NCI-H526 (cell line): Measurements from ENCODE around the gene TUB.

Experiments
- DNase-seq, 2 experiments: peaks; one replicate each; lab custom pipeline; 2025; lab: John Stamatoyannopoulos, UW

The TUB gene

DNA sequence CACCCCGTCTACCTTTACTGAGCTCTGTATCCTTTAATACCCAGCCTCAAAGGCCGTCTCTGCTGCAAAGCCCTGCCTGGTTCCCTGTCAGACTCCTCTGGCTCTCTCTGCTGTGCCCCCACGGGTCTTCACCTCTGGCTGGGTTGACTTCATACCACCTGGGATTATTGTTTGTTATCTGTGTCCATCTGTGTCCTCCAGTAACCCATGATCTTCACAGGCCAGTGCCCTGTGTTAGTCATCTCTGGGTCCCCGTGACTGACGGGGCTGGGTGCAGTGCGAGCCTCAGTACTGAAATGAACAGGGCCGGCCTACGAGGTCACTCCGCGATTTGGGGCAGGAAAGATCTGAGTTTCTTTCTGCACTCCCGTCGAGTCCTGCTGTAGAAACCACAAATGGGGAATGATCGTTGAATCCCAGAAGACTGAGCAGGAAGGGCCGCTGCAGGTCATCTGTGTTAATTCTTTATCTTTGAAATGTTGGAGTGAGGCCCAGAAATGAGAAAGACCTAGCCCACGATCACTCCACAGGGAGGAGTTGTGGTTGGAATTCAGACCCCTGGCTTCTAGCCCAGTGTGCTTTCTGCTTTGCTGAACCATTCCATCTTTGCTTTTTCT is 12.3 kb upstream of the TUB start:
- no peak for DNase-seq

DNA sequence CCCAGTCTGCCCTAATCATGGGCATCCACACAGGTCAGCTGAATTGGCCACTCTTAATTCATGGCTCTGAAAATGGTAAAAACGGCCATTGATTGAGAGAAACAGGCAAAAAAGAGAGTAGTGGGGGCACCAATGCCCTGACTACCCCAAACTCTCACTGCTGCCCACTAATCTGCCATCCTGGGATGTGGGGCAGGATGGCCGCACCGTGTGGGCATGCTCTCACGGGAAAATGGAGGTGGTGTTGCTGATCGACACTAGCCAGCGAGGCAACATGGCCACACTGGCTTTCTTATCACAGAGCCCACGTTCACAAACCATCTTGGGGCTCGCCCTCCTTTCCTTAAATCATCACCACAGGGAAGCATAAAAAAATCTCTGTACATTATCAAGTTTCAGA is 11.2 kb upstream of the TUB start:
- no peak for DNase-seq

DNA sequence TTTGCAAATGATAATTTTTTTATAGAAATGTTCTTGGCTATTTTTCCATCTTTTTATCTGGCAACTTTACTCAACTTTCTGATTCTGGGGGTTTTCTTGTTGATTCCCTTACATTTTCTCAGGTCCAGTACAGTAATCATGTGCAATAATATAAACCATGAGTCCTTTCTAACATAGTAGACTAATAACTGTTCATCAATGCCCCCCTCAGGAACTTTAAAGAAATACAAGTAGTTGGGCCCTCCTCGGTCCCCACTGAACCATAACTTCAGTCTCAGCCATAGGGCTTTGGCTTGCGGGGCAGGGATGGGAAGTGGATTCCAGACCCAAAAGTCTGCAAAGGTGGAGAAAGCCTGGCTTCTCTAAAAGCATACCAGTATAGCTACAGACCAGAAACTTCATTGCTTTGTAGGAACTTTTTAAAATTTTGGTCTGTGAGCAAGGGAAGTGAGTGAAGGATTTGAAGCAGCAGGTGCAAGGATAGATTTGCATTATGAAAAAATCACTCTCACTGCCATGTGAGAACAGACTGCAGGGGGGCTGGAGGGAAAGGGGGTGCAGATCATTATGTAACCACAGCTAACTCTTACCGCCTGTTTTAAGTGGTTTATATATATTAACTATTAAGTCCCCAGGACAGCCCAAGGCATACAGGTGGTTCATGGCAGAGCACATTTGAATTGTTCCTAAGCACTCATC is 10.4 kb upstream of the TUB start:
- peak; percentile 69 to 82 for DNase-seq

DNA sequence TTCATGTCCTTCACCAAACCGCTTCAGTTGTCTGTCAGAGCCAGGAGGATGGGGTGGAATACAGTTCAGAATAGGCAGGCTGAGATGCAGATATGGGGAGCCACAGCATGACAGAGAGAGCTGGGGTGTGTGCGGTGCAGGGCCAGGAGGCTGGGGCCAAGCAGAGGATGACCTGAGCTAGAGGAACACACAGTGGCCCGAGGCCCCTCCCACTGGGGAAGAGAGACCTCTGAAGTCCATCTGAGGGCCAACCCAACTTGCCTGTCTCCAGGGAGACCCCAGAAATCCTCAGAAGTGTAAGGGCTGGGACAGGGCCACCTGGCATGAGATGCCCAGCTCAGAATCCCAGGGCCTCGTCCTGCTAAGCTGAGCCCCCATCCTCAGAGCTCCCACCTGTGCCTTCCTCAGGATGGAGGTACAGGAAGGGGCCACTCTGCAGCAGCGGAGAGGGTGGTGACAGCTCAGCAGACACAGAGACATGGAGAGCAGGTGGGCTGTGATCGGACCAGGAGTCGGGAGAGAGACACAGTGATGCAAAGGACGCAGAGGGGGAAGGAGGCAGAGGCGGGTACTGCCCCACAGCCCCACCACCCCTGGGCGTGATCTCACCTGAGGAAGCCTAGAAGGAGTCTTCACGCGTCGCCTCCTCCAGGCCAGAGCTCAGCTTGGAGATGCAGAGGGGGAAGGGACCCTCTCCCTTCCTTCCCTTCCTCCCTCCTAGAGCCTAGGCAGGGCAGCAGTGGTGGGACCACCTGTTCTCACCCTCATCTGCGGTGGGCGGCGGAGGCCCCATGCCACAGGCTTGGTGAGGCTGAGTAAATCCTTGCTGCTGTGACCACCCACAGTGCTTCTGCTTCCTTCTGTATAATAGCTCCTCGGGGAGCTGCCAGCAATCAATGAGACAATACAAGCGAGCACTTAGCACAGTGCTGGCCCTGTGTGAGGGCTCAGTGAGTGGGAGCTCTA is 9.1 kb upstream of the TUB start:
- DNase-seq: no peak

DNA sequence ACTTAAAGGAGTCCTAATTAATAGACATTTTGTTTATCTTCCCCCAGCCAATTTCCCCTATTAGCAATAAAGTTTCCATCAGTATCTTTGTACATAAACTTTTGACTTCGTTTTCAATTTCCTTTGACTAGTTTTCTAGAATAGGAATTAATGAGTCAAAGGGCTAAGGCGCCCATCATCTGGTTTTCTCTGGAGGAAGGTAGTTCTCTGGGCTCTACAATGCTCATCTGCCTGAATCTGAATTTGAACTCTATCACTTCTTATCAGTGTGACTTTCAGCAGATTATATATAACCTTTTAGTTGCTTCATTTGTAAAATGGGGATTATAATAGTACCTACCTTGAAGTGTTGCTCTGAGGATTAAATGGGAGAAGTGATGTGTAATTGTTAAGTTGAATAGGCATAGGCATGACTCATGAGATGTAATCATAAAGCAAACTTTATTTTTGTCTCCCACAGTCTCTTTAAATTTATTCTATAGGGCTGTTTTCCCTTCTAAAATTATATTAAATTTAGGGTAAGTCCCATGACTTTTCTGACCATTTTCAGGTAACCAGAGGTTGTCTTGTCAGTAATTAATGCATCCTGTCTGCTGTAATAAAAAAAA is 5.8 kb upstream of the TUB start:
- DNase-seq: no peak

DNA sequence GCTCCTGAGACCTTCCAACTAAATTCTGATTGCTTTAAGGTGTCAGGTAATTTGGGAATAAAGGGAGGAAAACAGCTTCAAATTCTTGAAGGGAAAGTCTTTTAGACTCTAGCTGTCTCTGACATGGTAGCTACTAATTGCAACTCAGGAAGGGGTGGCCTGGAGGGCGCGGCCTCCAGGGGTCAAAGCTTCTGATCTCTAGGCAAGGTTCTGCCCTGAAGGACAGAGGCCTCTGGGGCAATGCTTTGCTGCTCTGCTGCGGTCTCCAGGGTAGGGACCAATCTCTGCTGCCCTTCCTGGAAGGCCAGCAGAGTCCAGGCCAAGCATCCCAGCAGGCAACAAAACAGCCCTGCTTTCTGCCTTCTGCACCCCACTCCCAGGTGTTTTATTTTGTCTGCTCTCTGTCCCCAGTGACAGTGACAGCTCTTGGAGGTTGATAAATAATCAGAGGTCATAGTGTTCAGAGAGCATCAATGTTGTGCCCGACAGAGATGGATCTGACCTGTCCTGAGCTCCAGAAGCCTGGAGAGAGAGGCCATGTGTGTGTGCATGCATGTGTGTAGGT is 1.8 kb upstream of the TUB start:
- DNase-seq: no peak

DNA sequence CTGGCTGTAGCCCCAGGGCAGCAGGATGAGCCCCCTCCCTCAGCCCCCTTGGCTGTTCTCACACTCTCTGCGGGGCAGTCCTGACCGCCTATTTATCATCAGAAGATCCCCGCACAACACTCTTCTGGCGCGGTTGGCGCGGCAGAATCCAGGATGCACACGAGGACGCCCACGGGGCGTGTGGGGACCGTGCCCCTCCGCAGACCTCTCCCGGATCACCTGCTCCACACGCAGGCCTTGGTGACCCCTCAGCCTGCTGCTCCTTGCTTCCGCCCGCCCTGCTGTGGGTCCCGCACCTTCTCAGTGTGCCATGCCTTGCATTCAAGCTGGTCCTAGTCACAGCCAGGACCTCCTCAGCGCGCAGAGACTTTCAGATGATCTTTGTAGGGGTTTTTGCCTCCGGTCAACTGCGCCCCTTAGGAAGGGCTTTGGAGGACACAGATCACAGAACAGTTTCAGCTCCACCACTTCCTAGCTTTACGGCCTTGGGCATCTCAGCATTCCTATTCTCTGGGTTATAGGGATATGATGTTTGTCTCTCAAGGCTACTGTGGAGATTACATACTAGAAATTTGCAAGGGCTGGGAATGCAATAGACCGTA is 841 bp upstream of the TUB start:
- no peak for DNase-seq

DNA sequence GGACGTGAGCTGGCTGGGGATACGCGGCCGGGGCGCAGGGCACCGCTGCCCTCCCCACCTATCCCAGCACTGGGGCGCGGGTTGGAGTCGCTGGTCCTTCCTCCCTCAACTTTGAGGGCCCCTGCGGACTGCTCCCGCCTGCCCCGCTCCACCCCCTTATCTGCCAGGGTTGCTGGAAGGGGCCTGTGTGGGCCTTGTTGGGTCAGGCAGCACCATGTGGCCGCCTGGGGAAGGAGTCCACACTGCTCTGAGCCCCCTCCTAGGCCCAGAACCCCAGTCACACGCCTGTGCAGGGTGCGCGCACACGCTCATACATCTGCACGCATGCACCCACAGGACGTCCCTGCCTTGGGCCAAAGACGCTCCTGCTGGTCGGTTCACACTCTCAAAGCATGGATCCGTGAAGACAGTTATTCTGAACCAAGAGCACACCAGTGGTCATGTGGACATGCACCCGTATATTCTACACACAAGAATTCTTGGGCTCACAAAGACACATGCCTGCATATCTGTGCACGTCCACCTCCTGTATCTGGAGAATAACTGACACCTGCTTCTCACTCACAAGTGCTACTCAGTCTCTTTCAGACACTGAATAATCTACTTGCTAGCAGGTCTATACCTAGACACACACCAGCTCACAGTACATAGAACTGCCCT is 710 bp downstream of the TUB start:
- peak; percentile 25 to 73 for DNase-seq

DNA sequence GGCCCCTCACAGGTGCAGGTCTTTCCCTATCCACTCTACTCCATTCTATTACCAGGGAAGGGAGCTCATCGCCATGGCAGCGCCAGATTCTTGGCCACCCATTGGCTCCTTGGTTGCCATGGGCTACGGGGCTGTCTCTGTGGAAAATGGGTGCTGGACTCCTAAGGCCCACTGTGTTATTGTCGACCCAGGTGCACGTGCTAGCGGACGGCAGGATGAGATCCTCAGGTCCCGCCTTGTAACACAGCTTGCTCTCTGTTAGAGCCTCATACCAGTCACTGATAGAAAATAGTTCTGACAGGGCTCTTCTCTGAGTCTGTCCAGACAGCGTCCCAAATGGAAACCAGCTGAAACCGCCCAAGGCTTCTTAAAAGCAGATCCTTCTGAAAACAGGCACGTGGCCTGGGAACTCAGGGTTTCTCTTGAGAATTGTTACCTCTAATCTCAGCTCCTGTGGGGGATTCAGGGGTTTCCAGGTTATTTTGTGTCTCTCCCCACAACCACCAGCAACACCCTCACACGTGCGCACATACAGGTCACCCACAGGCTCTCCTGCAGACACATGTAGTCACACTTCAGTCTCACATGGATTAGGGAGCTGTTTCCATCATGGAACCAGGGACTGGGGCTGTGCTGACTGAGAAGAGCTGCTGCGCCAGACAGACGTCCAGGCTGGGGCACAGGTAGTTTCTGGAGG is 1.5 kb downstream of the TUB start:
- DNase-seq: peak; percentile 29 to 49

DNA sequence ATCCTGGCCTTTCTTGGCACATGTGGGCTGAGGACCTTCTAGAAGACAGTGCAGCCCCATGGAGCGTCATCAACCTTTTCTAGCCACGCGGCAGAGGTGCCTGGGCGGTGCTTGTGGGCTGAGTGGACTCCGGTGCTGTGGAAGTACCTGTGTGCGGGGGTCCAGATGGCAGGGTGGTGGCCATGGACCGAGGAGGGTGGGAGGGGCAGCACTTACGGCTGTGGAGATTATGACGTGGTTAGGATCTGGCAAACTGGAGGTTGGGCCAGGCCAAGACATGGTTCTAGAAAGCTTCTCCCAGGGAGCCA is 2.0 kb downstream of the TUB start:
- DNase-seq: no peak

DNA sequence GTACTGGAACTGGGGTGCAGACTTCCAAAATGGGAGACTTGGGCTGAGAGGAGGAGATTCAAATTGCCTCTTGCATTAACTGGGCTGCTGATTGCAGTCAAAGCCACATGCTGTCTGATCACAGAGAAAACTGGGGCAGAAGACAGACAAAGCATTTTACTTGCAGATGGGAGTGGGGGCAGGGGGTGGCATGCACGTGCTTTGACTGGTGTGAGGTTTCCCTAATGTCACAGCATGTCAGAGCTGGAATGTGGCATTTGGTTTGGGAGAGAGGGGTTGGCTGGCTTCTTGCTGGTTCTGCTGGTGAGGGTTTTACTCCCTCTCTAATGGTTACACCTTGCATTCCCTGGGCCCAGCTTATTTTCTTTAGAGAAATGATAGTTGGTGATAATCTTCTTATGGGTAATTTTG is 2.9 kb downstream of the TUB start:
- peak; percentile 26 to 62 for DNase-seq

DNA sequence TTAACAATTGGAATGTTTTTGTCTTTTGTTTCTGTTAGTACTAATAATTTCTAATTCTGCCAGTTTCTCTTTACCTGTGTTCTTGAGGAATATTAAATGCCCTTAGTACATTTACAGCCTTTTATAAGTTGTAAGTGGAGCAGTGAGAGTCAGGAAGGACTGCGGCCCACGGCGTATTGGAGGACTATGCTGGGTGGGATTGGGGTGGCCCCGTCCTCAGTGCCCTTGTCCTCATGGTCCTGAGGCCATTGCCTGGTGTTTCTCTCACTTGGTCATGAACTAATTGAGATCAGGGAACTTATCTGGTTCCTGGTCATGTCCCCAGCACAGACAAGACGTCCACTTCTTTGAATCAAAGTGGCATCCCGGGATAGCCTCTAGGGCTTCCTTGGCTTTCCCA is 3.3 kb downstream of the TUB start:
- no peak for DNase-seq

DNA sequence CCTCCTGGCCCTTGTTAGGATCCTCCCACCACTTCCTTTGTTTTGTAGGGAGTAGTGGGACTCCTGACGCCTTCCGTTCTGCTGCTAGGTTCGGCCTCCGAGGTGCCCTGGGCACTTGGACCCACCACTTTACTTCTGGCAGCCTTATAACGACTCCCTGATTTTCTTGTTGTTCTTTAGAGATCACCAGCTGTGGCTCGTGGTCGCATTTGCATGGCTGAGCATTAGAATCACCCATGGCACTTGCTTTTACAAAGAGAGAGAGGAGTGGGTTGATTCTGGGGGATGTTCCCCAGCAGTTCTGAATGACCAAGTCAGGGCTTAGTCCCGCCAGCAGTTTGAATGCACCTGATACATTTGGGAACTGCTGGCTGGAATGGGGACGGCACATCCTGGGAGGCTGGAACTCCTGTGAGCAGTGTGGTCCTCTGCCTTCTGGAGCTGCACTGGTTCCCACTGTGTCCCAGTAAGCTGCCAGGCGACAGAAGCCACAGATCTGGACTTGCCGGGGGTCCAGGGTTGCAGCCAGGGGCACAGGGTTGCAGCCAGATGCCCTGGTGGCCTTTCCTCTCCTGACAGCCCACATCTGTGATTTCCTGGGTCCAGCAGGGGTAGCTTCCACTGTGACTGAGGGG is 4.1 kb downstream of the TUB start:
- peak in 1 of 2 experiments; percentile 53 for DNase-seq

DNA sequence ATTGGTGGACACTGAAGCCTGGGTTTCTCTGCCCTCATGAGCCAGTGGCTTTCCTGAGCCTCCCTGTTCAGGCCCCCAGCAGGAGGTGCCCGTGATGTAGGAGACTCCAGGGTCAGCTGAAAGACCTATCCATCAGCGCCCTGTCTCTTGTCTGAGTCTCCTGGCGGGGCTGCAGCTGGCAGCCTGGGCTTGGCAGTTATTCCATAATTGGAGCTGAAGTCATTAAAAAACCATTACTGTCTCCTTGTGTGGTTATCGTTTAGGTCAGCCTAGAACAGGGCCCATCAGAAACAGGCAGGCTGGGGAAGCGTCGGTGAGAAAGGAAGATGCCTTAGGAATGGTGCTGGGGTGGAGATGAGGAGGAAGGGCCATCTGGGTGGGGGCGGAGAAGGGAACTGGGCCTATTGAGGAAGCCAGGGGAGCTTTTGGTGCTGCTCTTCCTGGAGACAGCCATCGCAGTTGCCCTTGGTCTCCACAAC is 5.0 kb downstream of the TUB start:
- peak; percentile 31 to 69 for DNase-seq

DNA sequence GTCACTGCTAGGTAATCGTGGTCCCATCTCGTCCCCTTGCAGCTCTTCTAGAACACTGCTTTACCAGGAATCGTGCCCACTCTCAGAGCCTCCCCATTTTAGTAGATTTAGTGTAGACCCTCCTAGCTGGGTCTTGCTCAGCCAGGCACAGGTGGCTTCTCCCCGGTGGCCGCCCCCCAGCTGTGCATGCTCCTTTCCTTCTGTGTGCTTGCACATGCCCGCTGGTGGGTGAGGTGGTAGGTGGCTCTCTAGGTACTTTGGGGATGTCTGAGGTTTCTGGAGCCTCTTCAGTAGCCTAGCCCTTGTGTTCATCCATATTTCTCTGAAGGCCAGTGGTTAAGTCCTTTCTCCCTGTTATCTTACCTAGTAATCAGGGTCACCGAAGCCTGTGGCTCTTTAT is 5.6 kb downstream of the TUB start:
- no peak for DNase-seq

DNA sequence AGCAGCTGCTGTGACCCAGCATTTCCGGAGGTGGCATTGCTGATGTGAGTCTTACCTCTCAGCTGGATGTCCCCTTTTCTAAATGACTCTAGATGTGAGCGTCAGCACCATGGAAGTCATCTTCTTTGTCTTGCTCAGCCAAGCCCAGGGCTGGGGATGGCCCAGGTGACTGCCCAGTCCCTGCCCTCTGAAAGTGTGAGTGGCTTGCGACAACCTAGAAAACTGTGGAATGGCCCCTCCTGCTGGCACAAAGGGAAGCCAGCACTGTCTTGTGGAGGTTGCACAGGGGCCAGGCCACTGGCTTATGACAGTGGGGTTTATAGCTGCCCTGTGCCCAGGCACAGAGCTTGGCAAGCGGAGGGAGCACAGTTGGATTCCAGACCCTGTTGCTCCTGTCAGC is 6.2 kb downstream of the TUB start:
- peak in 1 of 2 experiments; percentile 21 for DNase-seq

DNA sequence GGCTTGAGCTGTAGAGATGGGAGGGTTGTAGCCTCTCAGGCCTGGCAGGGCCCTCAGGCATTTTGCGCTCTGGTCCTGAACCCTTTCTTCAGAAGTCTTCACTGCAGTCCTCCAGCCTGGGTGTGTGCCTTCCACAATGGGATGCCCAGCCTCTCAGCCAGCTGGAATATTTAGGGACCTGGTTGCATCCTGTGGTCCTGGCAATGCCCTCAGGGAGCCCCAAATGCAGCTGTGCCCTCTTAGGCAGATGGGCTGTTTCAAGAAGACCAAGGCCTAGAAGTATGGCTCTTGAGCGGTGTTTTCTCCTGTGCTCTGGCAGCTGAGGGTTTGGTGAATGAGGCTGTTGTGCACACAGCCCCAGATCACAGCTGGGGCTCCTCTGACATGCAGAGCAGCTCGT is 6.7 kb downstream of the TUB start:
- DNase-seq: no peak

DNA sequence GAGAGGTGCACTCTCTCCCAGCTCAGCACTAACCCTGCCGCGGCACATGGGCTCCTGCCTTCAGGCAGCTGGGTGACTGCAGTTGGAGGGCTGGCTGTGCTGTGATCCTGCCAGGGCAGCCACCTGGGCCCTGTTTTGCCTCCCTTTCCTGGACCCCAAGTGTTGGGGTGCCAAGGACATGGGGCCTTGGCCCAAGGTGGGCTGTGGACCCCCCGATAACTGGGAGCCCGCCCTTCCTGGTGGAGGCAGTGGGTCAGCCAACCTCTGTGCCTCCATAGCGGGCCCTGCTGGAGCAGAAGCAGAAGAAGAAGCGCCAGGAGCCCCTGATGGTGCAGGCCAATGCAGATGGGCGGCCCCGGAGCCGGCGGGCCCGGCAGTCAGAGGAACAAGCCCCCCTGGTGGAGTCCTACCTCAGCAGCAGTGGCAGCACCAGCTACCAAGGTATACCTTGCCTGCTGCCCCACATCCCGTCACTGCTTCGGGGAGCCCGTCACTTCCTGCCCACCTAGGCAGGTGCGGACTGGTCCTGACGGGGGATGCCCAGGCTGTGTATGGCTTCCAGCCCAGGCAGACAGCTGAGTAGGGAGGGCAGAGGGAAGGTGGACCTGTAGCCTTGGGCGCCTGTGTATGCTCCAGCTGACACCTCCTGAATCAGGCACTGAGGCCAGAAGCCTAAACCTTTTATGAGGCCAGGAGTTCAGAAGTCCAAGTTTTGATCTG is 8.9 kb downstream of the TUB start:
- DNase-seq: no peak

DNA sequence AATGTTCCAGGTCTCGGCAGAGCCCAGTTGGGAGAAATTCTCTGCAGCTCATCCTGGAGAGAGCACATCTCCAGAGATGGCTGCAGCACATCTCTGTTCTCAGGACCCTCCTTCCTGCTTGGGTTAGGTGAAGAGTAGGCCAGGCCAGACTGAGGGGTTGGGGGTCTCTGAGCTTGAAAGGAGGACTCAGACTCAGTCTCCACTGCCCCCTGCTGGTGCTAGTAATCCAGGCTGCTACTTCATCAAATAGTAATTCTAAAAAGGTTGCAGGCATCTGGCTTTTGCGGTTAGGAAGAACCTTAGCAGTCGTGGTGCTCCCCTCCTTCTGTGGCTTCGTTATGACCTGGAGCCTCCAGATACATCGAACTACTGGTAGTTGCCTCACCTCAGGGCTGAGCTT is 9.7 kb downstream of the TUB start:
- peak; percentile 58 to 79 for DNase-seq
